ENCODE measurements around the gene CXCL6.

CXCL6 gene

DNA sequence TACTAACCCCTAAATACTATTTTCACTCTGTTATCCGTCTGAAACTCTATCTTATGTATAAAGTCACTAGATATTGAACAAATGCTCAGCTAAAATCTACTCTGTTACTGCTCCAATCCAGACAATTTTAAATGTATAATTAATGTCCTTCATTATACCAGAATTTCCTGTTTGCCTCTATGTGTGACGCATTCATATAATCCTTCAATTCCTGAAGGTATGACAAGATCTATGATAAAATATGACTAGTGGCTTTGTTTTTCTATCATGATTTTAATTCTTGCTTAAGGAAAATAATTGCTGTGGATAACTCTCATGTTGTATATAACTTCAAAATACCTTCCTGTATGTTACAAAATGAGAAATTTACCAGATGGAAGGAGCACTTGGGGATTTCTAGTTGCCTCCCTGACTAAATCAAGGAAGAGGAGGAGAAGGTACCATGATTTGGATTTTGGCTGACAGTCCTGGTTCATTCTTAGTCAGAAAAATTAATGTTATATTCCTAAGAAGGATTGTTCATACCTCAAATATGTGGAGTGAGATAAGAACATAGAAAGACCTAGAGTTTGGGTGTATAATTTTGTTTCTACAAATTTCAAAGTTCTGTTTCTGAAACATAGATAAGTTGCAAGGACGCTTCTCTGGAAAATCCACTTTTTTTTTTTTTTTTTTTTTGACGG, 4.9 kb downstream of the CXCL6 start:
- no peak for FAIRE-seq
- DNase-seq (ENCODE audit: low spot score), result no peak

DNA sequence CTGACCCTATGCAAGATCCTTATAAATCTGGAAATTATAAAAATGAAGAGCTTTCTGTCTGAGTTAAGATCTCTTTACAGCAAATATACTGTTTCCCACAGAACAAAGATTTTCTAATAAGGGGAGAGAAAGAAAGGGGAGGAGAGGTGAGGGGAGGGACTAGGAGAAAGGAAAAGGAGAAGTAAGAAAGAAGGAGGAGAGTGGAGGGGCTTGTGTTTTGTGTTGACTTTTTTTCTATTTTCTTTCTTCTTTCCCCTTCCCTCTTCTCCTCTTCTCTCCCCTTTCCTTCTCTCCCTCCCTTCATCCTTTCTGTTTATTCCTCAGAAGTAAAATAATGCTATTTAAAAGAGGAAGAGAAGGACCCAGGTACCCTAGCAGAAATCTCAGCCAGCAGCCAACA, 6.2 kb downstream of the CXCL6 start:
- FAIRE-seq, result no peak
- DNase-seq (ENCODE audit: low spot score), result no peak

DNA sequence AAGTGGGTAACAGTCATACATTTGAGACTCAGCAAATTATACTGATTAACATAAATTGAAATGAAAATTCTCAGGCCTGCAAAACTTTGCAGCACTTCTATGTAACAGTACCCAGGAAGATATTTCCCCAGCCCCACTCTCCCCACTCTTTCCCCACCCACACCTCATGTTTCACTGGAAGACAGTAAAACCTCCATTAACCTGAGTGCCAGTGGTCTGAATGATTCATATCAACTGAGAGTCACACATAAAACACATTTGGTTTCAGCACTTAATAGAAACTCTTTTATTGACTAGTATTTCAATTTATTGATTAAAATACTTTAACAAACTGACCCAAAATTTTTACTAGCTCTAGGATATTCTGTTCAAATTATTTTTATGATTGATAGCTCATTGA, 6.9 kb downstream of the CXCL6 start:
- FAIRE-seq, result no peak
- DNase-seq (ENCODE audit: low spot score), result no peak

DNA sequence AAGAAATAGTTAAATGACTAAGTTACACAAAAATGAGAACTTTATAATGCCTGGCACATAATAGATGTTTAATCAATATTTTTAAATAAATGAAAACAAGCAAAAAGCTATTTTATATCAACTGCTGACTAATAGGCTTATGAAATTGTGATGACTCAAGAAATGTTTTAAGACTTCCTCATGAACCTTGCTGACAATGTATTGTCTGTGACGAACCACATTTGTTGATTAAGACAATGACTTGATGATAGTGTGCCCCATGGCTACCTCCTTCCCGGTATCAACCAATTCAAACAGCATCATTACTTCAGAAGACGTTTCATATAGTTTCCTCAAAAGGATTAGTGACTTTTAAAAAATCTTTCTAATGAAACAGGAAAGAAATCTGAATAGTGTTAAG, 7.9 kb downstream of the CXCL6 start:
- DNase-seq (ENCODE audit: low spot score) (peak; percentile 13), FAIRE-seq (peak; percentile 13)

DNA sequence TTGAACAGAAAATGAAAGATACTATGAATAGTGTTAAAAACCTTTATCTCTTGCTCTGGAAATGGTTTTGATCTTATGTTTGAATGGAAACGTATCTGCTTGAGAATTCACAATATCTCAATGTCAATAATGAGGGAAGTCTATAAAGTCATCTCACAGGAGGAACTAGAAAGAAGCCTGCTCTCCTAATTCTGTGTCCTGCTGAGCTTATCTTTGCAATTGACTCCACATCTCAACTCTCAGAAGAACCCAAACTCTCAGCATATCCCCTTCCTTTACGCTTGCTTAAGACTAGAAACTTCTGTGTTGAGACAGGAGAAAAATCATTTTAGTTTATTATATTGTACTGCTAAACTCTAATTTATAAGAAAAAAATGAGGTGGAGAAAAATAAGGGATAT, 8.3 kb downstream of the CXCL6 start:
- FAIRE-seq (no peak), DNase-seq (ENCODE audit: low spot score) (no peak)

DNA sequence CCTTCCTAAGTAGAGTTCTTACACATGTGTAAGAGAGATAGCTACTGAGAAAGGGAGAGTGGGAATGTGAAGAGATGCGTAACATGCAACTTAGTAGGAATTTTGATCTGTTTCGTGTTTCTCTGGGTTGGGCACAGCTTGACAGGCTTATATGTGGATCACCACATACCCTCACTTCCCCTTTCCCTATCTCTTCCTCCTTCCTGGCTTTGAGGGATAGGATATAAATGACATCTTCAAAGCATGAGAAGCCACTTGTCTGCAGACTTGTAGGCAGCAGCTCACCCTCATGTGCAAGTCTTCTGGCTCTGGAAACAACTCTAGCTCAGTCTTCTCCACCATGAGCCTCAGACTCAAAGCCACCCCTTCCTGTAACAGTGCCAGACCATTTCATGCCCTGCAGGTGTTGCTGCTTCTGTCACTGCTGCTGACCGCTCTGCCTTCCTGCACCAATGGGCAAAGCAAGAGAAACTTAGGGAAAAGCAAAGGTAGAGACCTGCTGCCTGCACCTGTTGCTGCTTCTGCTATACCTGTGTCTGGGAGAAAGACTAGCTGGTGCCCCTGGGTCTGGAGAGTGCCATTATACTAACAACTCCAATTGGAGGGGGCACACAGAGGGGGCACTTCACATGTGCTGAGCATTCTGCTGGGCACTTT, 11.2 kb downstream of the CXCL6 start:
- no peak for FAIRE-seq
- no peak for DNase-seq (ENCODE audit: low spot score)

DNA sequence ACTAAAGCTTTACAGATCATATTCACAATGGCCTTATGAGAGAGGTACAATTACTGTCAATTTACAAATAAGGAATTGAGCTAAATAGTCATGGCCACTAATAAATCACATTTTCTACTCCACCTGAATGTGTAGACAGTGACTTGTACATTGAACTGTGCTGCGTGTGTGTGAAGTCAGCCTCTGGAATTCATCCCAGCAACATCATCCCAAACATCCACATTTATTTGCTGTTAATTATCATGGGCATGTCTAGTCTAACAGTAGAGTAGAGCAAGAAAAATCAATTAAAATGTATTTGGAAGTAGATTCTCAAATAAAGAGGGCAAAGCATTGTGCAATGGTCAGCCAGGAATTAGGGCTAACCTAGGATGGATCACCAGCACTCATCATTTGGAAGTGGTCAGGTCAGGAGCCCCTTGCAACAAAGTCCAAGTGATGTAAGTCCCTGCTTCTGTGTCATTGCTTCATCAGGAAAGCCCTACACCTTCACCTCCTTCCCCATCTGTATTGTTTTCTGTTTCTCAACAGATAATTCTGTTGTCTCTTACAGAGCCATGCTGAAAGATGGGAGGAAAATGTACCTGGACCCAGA, 11.8 kb downstream of the CXCL6 start:
- FAIRE-seq, result peak; percentile 9
- no peak for DNase-seq (ENCODE audit: low spot score)

DNA sequence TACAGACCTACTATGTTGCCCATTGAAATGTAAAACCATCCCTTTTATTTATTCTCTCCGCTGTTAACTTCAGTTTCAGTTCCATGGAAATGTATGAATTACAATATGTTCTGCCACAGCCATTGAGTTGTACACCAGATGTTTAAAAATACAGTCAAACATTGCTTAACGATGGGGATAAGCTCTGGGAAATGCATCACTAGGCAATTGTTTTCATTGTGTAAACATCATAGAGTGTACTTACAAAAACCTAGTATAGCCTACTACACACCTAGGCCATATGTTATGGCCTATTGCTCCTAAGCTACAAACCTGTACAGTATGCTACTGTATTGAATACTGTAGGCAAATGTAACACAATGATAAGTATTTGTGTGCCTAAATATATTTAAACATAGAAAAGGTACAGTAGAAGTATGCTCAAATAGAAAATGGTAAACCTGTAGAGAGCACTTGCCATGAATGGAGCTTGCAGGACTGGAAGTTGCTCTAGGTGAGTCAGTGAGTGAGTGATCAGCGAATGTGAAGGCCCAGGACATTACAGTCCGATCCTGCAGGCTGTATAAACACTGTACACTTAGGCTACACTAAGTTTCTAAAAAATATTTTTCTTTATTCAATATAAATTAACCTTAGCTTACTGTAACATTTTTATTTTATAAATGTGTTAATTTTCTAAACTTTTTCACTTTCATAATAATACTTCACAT, 13.9 kb downstream of the CXCL6 start:
- FAIRE-seq, result peak; percentile 42
- no peak for DNase-seq (ENCODE audit: low spot score)

DNA sequence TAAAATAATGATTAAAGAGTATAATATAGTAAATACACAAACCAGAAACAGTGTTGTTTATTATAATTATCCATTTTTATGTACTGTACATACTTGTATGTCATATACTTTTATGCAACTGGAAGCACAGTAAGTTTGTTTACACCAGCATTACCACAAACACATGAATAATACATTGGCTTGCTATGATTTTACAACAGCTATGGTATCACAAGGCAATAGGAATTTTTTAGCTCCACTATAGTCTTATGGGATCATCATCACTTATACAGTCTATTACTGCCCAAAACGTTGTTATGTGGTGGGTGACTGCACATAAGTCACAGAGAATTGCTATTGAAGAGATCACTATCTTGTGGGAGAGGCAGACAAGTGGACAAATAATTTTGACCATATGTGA, 14.8 kb downstream of the CXCL6 start:
- no peak for FAIRE-seq

DNA sequence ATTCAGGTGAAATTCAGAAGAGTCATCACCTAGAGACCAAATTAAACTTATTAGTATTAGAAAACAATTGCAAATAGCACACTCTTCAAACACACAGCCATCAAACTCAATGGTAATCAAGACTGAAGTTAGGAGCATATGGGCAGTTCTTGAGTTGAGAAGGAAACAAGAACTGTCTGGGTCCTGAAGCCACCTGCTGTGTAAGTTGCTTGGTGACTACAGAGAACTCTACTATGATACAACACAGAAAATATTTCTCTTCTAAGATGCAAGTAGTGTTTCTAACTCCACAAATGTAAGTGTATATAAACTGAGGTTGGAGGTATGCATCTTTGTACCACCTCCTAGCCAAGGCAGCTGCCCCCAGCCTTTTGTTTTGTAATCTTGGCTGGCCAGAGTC, 16.3 kb downstream of the CXCL6 start:
- FAIRE-seq (no peak), DNase-seq (ENCODE audit: low spot score) (no peak)

More for the DNA sequence above, 14.8 kb downstream of the CXCL6 start:
- no peak for DNase-seq (ENCODE audit: low spot score)

DNA sequence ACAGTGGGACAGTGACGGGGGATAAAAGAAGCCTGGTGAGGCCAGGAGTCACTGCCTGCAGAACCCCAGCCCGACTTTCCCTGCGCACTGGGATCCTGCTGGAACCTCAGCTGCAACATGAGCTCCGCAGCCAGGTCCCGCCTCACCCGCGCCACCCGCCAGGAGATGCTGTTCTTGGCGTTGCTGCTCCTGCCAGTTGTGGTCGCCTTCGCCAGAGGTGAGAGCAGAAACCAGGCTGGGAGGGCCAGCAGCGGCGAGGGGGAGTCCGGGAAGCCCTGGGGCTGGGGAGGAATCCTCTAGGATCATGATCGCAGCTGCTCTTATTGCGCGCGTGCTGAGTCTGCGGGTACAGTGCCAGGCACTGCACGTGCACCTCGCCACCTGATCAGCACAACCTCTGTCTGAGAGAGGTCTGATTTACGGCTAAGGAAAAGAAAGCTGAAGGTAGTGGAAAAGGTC, 16.8 kb downstream of the CXCL6 start, which contains the start of gene PF4V1:
Gene PF4V1, plus strand, starts transcription at position 51 of the 459 bp plus-strand sequence. Its CDS starts 67 bp downstream, at position 118.
- DNase-seq (ENCODE audit: low spot score), result no peak

DNA sequence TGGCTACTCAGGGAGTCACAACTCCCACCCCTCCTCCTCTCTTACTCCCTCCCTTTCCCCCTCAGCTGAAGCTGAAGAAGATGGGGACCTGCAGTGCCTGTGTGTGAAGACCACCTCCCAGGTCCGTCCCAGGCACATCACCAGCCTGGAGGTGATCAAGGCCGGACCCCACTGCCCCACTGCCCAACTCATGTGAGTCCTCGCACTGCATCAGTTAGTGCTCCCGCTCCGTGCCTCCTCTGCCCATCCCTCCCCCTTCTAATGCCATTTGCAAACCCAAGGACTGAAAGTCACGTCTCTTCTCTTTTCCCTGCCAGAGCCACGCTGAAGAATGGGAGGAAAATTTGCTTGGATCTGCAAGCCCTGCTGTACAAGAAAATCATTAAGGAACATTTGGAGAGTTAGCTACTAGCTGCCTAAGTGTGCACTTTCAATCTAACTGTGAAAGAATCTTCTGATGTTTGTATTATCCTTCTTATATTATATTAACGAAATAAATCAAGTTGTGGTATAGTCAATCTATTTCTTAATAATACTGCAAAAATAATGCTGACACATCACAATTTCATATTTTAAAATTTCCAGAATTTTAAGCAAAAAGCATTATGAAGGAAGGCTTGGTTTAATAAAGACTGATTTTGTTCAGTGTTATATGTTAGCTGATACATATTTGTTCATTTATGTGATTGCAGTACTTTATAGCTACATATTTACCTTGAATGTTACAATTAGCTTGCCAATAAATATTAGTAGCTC, 17.4 kb downstream of the CXCL6 start:
- no peak for DNase-seq (ENCODE audit: low spot score)
- FAIRE-seq, result no peak

More for the DNA sequence above, 16.8 kb downstream of the CXCL6 start, which contains the start of gene PF4V1:
- no peak for FAIRE-seq

DNA sequence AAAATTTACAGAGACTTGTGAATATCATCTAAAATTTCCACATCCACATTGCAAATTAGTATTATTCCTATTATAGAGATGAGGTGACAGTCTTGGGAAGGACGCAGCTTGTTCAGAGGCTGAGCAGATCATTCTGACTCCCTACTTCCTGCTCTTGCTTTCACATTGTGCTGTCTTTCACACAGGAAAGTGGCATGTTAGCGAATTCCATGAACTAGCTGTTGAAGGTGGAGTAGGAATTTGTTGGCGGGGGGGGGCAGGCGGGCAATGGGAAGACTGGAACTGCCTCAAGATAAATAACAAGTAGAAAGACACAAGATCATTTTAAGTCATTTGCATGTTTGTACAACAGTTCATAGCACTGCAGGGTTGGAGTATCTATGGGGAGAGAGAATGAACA, 18.9 kb downstream of the CXCL6 start:
- DNase-seq (ENCODE audit: low spot score) (no peak), FAIRE-seq (no peak)

DNA sequence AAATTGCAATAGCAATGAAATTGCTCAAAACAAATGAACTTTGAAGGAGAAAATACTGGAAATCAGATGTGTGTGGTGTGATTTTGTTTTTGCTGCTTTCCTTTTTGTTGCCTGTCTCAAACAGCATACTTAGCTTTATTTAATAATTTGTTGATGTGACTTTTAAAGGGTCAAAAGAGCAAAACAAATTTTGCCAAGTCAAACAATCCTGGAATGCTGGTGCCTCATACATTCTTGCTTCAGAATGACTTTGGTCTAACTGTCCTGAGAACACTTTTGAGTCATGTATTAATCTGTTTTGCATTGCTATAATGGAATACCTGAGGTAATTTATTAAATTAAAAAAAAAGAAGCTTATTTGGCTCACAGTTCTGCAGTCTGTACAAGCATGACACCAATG, 20.0 kb downstream of the CXCL6 start:
- DNase-seq (ENCODE audit: low spot score), result no peak
- FAIRE-seq, result no peak

DNA sequence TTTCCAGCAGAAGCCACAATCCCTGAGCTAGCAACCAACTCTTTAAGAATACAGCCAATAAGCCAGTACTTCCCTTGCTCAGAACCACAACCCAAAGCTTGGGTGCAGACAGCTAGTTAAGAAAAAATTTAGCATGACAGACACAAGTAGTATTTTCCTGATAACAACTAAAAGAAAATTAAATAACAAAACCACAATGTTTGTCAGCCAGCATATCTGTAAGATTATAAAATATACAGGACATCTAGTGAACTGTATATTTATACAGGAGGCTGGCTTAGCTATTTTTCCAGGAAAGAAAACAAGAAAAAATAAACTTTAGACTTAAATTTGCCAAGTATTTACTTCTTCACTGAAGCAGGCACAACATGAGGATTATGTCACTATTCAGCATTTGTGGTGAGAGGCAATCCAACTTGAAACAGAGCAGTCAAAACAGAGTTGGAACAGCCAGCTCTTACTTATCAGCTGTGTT, 23.2 kb downstream of the CXCL6 start:
- FAIRE-seq (no peak), DNase-seq (ENCODE audit: low spot score) (no peak)

DNA sequence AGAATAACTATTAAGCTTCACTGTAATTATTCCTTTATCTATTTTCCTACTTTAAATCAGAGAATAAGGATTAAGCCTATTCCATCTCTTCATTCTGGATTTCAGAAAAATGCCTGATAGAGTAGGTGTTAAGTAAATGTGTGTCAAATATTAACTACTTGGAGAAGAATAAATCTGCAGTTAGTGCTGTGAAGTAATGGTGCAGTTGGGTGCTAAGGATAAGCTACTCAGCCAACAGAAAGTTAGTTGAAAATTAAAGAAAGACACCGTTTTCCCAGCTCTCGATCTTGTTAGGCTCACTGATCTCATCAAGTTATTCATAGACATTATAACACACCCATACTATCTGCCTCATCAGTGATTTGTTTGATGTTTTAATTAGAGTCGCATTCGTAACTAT, 23.7 kb downstream of the CXCL6 start:
- FAIRE-seq (no peak), DNase-seq (ENCODE audit: low spot score) (no peak)

DNA sequence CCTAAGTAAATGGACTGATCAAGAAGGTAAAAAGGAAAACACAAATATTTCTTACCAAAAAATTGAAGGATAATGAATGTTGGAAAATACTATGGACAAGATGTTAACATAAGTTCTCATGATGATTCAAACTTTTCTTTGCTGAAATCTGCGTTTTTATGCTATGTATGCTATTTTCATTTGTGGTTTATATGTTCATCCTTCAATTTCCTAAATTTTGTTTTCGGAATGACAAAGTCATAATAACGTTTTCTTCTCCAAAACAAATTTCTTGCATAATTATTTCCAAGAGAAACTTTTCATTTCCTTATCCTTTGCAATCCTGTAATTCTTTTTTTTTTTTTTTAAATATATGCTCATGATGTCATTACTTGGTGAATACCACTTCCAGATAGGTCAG, 24.4 kb downstream of the CXCL6 start:
- DNase-seq (ENCODE audit: low spot score), result no peak
- FAIRE-seq, result no peak

DNA sequence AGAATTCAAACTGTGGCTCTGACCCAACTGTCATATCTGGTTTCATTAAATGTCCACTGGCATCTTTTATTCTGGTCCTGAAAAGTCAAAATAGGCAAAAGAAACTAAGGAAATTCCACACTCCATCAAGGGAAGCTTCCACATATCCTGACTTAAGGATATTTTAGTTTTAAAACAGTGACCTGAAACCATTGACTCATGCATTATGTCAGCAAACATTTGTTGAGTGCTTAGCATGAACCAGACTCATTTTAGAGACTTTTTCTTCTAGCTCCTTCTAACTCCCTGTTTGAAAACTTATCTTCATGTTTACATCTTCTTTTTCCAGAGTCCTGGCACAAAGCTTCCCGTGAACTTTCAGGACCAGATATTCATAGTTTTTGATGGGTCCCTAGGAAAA, 25.8 kb downstream of the CXCL6 start:
- no peak for DNase-seq (ENCODE audit: low spot score)
- no peak for FAIRE-seq

DNA sequence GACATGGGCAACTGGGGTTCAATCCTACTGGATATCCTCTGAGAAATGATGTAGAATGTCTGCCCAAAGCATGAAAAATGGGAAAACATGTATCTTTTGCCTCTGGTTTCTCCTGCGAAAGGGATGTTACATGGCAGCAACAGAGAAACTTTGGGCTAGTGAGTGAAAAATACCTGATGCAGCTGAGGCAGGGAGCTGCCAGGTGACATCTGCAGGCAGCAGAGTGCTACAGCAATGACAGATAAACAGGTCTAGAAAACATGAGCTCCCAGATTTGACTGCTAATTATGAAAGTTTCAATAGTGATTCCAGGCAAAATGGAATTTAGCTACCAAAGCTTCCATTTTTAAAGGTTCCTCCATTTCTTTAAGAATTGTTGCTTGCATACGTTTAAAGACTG, 27.9 kb downstream of the CXCL6 start:
- peak; percentile 39 for DNase-seq (ENCODE audit: low spot score)
- no peak for FAIRE-seq

DNA sequence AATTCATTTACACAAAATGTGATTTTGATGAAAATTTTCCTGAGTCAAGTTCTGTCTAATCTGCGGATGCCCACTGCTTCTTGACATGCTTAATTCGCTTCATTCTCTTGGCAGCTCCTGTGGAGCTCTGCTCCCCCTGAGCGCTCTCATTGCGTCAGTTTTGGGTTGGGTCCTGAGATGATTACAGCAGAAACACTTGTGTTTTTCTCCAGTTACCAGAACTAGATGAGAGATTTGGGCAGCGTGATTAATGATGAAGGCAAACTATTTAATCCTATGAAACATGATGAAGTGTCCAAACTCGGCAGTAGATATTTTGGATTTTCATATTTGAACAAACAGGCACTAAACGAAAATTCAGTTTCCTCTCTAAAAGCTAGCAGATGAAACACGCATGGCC, 28.5 kb downstream of the CXCL6 start:
- DNase-seq (ENCODE audit: low spot score) (no peak), FAIRE-seq (no peak)

DNA sequence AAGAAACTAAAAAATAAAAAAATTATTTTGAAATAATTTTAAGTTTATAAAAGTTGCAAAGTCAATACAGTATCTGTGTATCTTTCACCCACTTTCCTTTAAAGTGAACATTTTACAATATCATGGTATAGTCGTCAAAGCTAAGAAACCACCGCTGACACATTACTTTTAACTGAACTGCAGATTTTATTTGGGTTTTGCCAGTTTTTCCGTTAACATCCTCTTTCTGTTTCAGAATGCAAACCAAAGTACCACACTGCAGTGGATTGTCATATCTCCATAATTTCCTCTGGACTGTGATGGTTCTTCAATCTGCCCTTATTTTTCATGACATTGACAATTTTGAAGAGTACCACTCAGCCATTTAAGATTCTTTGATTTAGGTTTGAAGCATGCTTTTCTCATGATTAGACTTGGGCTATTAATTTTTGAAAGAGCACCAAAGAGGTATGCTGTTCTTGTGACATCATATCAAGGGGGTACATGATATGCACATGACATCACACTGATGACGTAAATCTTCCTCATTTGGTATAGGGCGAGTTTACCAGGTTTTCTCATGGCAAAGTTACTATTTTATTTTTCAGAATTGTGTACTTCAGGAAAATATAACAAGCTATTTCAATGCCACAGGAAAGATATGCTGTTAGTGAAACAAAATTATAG, 29.1 kb downstream of the CXCL6 start:
- no peak for FAIRE-seq
- no peak for DNase-seq (ENCODE audit: low spot score)

Measured in urothelium cell line (cell line).